ENCODE data around the gene CBY2. TPM values are rescaled to one million over a fixed set of nuclear protein-coding genes. Genes with fewer than 3 reads are reported as not detected.
"Not testable (repeated sequence)": the region's sequence is repeated elsewhere in the genome, so short reads cannot be mapped to it uniquely, and the experiment has no call there.

The CBY2 gene
- total RNA-seq, 2 donors from 2014 or later, result 0.31 TPM; not detected in 1

- intact Hi-C loops (cut with DNase I, micrococcal nuclease), result no loop called here
- no peak for ATAC-seq
- no peak for DNase-seq
Measured at GRCh38 chr13:45731455-45731854, 29.3 kb downstream of the CBY2 start.

- DNase-seq (no peak), ATAC-seq (no peak)
- intact Hi-C loops (cut with DNase I, micrococcal nuclease), result no loop called here
Measured at GRCh38 chr13:45732916-45733315, 30.8 kb downstream of the CBY2 start.

DNA sequence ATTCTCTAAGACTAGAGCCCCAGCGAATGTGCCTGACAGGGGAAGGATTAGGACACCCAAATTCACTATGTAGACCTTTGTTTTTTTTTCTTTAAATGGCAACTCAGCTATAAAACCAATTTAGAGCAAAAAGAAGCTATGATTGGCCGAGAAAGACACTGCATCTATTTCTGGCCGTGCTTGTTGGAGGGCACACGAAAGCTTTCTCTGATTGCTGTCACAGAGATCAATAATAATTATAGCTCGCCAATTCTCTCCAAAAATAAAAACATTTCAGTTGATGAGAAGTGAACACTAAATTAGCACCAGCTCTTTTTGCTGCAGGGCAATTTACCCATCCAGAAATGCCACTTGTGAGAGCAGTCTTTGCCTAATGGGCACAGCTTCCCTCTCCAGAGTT is 31.2 kb downstream of the CBY2 start:
- DNase-seq (no peak), ATAC-seq (no peak)
- intact Hi-C loops (cut with DNase I, micrococcal nuclease), result no loop called here

DNA sequence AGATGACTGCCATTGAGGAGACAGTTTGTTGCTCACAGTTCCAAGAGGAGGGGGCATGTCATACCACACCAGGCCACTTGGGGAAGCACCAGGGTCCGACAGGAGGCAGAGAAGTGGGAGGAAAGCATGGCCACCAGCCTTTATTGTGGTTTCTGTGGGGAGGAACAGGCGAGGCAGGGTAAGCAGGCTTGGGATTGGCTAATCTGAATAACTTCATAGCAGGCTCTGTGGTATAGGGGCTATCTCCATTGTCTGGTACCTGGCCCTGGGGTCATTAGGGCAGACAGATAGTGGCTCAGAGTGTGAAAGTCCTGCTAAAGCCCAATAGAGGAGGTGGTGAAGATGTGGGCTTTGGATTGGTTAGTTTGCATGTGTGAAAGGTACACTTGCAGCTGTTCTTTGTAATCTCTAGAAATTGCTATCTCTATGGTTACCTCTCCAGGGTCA is 35.5 kb downstream of the CBY2 start:
- ATAC-seq (no peak), DNase-seq (no peak)
- intact Hi-C loops (cut with DNase I, micrococcal nuclease), result no loop called here

- DNase-seq, result no peak
- no peak for ATAC-seq
Measured at GRCh38 chr13:45742985-45743384, 40.9 kb downstream of the CBY2 start.

DNA sequence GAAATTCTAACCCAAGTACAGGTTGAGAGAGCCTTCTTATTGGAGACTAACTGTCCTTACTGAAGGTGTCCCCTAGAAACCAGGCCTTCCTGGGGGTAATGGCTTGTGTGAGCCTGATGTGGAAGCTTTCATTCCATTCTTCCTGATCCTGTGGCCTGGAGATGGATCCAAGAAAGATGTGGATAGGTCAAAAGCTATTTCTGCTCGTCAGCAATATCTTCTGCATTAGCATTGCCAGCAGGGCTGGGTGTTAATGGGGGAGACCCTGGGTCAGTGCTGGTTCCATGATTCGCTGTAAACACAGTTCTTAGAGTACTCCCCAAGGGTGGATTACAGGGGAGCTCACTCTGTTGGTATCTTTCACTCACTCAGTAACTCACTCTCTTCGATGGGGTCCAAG is 42.9 kb downstream of the CBY2 start:
- intact Hi-C loops (cut with DNase I, micrococcal nuclease), result no loop called here
- ATAC-seq (no peak), DNase-seq (no peak)

More at GRCh38 chr13:45742985-45743384, 40.9 kb downstream of the CBY2 start:
- intact Hi-C loops (cut with DNase I, micrococcal nuclease), result no loop called here

DNA sequence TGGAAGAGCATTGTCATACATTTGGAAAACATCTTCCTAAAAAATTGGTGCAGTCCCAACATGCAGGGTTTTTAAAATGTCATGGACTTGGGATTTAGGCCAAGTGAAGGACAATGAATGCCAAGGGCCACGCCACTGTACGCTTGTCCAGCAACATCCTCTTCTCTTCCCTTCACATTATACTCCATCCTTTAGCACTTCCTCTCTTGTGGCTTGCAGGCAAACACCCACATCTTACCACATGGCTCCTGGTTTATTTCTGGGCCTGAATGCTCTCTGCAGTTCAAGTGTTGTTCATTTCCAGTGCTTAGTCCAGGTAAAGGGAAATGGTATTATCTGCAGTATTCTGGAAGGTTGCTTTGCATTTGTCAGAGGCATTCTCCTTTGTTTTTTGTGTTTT is 45.0 kb downstream of the CBY2 start:
- intact Hi-C loops (cut with DNase I, micrococcal nuclease), result no loop called here
- ATAC-seq (no peak), DNase-seq (no peak)

GRCh38 chr13:45748941-45749759 is 47.0 kb downstream of the CBY2 start:
- DNase-seq (no peak), ATAC-seq (no peak)
- intact Hi-C loops (cut with DNase I, micrococcal nuclease), result no loop called here

DNA sequence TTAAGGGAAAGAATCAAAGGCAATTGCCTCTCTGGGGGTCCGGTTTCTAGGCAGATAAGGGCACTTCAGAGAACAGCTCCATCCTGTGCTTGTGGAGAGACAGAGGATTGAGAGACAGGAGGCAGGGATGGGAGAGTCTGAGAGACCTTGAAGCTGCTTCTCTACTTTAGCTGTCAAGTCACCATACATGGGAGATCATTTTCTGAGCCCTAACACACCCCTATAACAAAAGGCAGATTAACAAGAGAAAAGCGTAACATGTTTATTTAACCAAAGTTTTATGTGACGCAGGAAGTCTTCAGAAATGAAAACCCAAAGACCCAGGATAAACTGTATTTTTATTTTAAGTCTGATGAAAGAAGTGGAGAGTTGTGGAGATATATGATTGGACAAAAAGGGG is 48.4 kb downstream of the CBY2 start:
- no peak for DNase-seq
- no peak for ATAC-seq

DNA sequence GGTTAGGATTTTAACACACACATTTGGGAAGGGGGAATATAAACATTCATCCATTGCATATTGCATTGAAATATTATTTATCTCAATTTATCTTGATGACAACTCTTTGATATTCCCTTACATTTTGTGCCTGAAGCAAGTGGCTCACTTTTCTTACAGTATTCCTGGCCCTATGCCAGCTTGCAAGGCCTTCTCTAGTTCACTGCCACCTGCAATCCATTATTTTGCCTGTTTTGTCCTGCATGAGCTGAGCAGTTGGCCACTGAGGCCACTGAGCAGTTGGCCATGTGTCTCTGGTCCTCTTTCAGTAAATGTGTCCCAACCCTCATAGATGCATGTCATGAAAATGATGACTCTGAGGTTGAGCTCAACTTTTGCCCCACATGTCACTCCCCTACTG is 49.8 kb downstream of the CBY2 start:
- ATAC-seq (no peak), DNase-seq (no peak)
- intact Hi-C loops (cut with DNase I, micrococcal nuclease), result no loop called here

More for the DNA sequence above, 48.4 kb downstream of the CBY2 start:
- intact Hi-C loops (cut with DNase I, micrococcal nuclease), result no loop called here

DNA sequence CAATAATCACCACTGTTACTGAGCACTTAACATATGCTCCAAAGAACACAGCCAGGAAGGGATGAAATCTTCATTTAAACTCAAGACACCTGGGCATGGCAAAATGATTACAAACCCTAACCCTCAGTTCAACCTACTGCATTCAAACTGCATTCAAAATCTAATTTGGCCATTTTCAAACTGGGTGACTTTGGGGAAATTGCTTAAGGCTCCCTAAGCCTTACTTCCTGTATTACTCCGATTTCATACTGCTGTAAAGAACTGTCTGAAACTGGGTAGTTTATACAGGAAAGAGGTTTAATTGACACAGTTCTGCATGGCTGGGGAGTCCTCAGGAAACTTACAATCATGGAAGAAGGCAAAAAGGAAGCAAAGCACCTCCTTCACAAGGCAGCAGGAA is 50.4 kb downstream of the CBY2 start:
- intact Hi-C loops (cut with DNase I, micrococcal nuclease), result no loop called here
- no peak for DNase-seq
- ATAC-seq, result no peak

- intact Hi-C loops (cut with DNase I, micrococcal nuclease); DNase-seq: not testable (repeated sequence)
Measured at GRCh38 chr13:45756498-45756897, 54.4 kb downstream of the CBY2 start.

DNA sequence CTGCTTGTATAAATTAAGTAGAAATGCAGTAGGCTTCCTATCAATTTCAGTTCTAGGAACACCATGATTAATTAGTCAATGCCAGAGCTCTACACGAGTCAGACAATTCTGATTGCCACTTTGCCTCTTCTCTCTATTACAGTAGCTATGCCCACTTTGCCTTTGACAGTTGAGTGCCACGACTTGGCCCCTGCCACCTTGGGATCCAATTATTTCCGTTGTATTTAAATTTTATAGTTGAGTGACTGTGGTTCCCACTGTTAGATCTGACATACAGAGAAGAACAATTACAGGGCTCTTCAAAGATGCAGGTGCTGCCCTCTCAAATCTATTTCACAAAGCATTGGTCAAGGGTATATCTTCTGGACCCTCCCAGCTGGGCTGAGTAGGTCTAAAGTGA is 55.5 kb downstream of the CBY2 start:
- intact Hi-C loops (cut with DNase I, micrococcal nuclease); DNase-seq: not testable (repeated sequence)

More at GRCh38 chr13:45756498-45756897, 54.4 kb downstream of the CBY2 start:
- not testable (repeated sequence) for ATAC-seq

DNA sequence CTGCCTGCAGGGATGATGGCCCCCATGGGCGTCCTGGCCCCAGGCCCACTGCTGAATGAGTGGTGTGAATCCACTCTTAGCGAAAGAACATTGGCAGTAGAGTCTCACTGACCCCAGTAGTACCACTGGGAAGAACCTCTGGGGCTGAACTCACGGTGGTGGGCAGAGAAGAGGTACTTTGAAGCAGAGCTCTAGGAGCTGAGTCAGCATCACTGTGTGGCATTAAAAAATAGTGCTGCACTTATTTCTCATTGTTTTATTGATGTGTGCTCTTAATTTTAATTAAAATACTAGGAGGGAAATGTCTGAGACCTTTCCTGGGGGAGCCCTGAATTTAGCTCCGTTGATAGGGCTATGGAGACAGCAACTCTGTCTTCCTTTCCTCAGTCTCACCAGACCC is 61.3 kb downstream of the CBY2 start:
- no peak for DNase-seq
- intact Hi-C loops (cut with DNase I, micrococcal nuclease), result no loop called here

More for the DNA sequence above, 55.5 kb downstream of the CBY2 start:
- not testable (repeated sequence) for ATAC-seq

More for the DNA sequence above, 61.3 kb downstream of the CBY2 start:
- ATAC-seq, result no peak

Other genes with a start within 250 kb of the CBY2 start
- 10 to 100 TPM; 47.7 to 53.7 TPM for gene COG3, start 237.4 kb upstream of the CBY2 start, total RNA-seq
- not detected for gene ERICH6B, start 86.6 kb upstream of the CBY2 start, total RNA-seq
- not detected for gene SIAH3, start 149.4 kb downstream of the CBY2 start, total RNA-seq